Measurements from ENCODE around the gene MIS18A.

The MIS18A gene

DNA sequence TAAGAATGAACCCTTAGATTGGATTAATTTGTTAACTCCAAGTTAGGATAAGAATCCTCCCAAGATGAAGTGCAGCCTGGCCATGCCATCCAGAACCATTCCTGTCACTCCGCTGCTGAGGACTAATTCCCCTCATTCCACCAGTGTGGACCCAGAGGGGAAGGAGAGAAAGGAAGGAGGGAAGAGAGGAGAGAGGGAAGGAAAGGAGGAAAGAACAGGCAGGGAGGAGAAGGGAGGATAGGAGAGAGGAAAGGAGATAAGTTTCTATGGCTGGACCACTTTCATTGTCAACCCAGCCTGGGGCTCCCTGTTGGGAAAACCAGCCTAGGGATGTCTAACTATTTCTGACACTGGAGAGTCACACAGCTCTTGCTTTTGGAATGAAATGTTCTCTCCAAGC lies 24.5 kb upstream of the MIS18A start:
- TF ChIP-seq, protein P1, sequence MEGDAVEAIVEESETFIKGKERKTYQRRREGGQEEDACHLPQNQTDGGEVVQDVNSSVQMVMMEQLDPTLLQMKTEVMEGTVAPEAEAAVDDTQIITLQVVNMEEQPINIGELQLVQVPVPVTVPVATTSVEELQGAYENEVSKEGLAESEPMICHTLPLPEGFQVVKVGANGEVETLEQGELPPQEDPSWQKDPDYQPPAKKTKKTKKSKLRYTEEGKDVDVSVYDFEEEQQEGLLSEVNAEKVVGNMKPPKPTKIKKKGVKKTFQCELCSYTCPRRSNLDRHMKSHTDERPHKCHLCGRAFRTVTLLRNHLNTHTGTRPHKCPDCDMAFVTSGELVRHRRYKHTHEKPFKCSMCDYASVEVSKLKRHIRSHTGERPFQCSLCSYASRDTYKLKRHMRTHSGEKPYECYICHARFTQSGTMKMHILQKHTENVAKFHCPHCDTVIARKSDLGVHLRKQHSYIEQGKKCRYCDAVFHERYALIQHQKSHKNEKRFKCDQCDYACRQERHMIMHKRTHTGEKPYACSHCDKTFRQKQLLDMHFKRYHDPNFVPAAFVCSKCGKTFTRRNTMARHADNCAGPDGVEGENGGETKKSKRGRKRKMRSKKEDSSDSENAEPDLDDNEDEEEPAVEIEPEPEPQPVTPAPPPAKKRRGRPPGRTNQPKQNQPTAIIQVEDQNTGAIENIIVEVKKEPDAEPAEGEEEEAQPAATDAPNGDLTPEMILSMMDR (conservative IDR thresholded peaks at IDR 0.05; ENCODE audit: low read length): no peak
- Histone ChIP-seq H3K27me3 (ENCODE audit: insufficient read depth, low read length, poor library complexity, severe bottlenecking) (no peaks in the 10 kb centered on the region), H3K4me2 (ENCODE audit: low read depth, low read length, poor library complexity, severe bottlenecking) (no peak overlapping the region), H3K4me1 (ENCODE audit: insufficient read depth, low read length, poor library complexity, severe bottlenecking) (no peaks in the 10 kb centered on the region), H3K9me3 (ENCODE audit: insufficient read depth, low read depth, low read length) (no peaks in the 10 kb centered on the region), H2AFZ (ENCODE audit: low read length) (no peak overlapping the region), H3K9me2 (replicated peaks; ENCODE audit: low read depth, low read length) (no peaks in the 10 kb centered on the region), H3K36me3 (ENCODE audit: insufficient read depth, low read length) (no peaks in the 10 kb centered on the region), H3K79me2 (ENCODE audit: insufficient read depth, low read length) (no peaks in the 10 kb centered on the region), H3F3A (ENCODE audit: low read depth) (no peaks in the 10 kb centered on the region), H4K20me1 (ENCODE audit: insufficient read depth, low read length, poor library complexity, severe bottlenecking) (no peaks in the 10 kb centered on the region), H3K9ac (ENCODE audit: low read depth, low read length, poor library complexity, severe bottlenecking) (no peak overlapping the region), H3K4me3 (ENCODE audit: low read length, poor library complexity, severe bottlenecking) (no peak overlapping the region)

DNA sequence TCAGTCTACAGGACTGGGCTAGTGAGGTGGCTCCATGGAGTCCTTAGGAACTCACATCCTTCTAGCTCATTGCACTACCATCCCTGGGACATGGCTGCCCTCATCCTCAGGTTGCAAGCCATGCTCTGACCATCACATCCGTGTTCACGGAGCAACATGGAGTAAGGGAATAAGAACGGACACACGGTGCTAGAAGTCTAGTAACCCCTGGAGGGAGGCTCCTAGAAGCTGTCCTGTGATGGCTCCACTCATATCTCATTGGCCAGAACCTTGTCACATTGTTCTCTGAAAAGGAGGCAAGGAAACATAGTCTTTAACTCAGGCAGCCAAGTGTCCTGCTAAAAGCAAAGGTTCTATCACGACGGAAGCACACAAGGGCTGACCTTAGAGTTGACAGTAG lies 23.7 kb upstream of the MIS18A start:
- Histone ChIP-seq H2AFZ (ENCODE audit: low read length) (no peak overlapping the region), H3K4me3 (ENCODE audit: low read length, poor library complexity, severe bottlenecking) (no peak overlapping the region), H3K9me3 (ENCODE audit: insufficient read depth, low read depth, low read length) (no peaks in the 10 kb centered on the region), H3K4me2 (ENCODE audit: low read depth, low read length, poor library complexity, severe bottlenecking) (no peak overlapping the region), H3K79me2 (ENCODE audit: insufficient read depth, low read length) (no peaks in the 10 kb centered on the region), H3F3A (ENCODE audit: low read depth) (no peaks in the 10 kb centered on the region), H3K36me3 (ENCODE audit: insufficient read depth, low read length) (no peaks in the 10 kb centered on the region), H3K4me1 (ENCODE audit: insufficient read depth, low read length, poor library complexity, severe bottlenecking) (no peaks in the 10 kb centered on the region), H4K20me1 (ENCODE audit: insufficient read depth, low read length, poor library complexity, severe bottlenecking) (no peaks in the 10 kb centered on the region), H3K27me3 (ENCODE audit: insufficient read depth, low read length, poor library complexity, severe bottlenecking) (no peaks in the 10 kb centered on the region), H3K9ac (ENCODE audit: low read depth, low read length, poor library complexity, severe bottlenecking) (no peak overlapping the region), H3K9me2 (replicated peaks; ENCODE audit: low read depth, low read length) (no peaks in the 10 kb centered on the region)
- TF ChIP-seq EZH2phosphoT487 (IDR thresholded peaks at IDR 0.05; ENCODE audit: borderline replicate concordance): no peak
- TF ChIP-seq, protein P1 (conservative IDR thresholded peaks at IDR 0.05; ENCODE audit: low read length): no peak

GRCh38 chr21:32301596-32301995 lies 22.7 kb upstream of the MIS18A start:
- no peaks in the 10 kb centered on the region for H3K4me1 ChIP-seq (ENCODE audit: insufficient read depth, low read length, poor library complexity, severe bottlenecking)
- H2AFZ ChIP-seq (ENCODE audit: low read length): no peak overlapping the region
- H3K4me2 ChIP-seq (ENCODE audit: low read depth, low read length, poor library complexity, severe bottlenecking): no peak overlapping the region
- TF ChIP-seq, protein P1 (conservative IDR thresholded peaks at IDR 0.05; ENCODE audit: low read length): no peak
- no peak for TF ChIP-seq EZH2phosphoT487 (IDR thresholded peaks at IDR 0.05; ENCODE audit: borderline replicate concordance)
- no peaks in the 10 kb centered on the region for H3K27me3 ChIP-seq (ENCODE audit: insufficient read depth, low read length, poor library complexity, severe bottlenecking)
- no peak overlapping the region for H3K4me3 ChIP-seq (ENCODE audit: low read length, poor library complexity, severe bottlenecking)
- no peaks in the 10 kb centered on the region for H3F3A ChIP-seq (ENCODE audit: low read depth)
- no peaks in the 10 kb centered on the region for H3K36me3 ChIP-seq (ENCODE audit: insufficient read depth, low read length)
- no peaks in the 10 kb centered on the region for H3K79me2 ChIP-seq (ENCODE audit: insufficient read depth, low read length)
- no peaks in the 10 kb centered on the region for H3K9me3 ChIP-seq (ENCODE audit: insufficient read depth, low read depth, low read length)
- H3K9me2 ChIP-seq (replicated peaks; ENCODE audit: low read depth, low read length): no peaks in the 10 kb centered on the region
- no peaks in the 10 kb centered on the region for H4K20me1 ChIP-seq (ENCODE audit: insufficient read depth, low read length, poor library complexity, severe bottlenecking)
- H3K9ac ChIP-seq (ENCODE audit: low read depth, low read length, poor library complexity, severe bottlenecking): no peak overlapping the region
